RPMI7951 (cell line): ENCODE results near the gene SPATA33. TPM values are rescaled to one million over a fixed set of nuclear protein-coding genes. Genes with fewer than 3 reads are reported as not detected.
"Not testable (repeated sequence)": the region's sequence is repeated elsewhere in the genome, so short reads cannot be mapped to it uniquely, and the experiment has no call there.

Experiments
- DNase-seq: peaks from one replicate; pipeline ENCODE4 v3.0.0-alpha.2; 2012; ENCODE audit warnings: low read depth
- total RNA-seq: library from RNA; depleted of rRNA; stranded (reverse); fragments of >200 nt; shearing (Covaris generic); gene quantifications from 2 replicates; pipeline ENCODE4 v1.2.3, GENCODE V29; 2014

SPATA33 gene
- total RNA-seq, 1 experiment from 2014 or later: 5.5 TPM

- DNase-seq: no peak
These were observed 36.5 kb downstream of the SPATA33 start for GRCh38 chr16:89693931-89694783.

DNA sequence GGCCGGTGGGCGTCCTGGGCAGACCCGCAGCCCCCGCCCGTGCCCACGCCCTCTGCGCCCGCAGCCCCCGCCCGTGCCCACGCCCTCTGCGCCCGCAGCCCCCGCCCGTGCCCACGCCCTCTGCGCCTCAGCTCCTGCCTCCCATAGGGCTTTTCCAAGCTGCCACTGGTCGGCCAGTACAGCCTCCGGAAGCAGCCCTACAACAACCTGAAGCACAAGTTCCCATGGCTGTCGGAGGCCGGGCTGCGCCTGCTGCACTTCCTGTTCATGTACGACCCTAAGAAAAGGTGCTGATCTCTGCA is 37.1 kb downstream of the SPATA33 start:
- DNase-seq: not testable (repeated sequence)

GRCh38 chr16:89695086-89695874 is 37.6 kb downstream of the SPATA33 start:
- DNase-seq: no peak

- DNase-seq: no peak
These were observed 38.4 kb downstream of the SPATA33 start for GRCh38 chr16:89695875-89696669.

GRCh38 chr16:89696670-89697128 is 39.1 kb downstream of the SPATA33 start:
- DNase-seq: no peak

DNA sequence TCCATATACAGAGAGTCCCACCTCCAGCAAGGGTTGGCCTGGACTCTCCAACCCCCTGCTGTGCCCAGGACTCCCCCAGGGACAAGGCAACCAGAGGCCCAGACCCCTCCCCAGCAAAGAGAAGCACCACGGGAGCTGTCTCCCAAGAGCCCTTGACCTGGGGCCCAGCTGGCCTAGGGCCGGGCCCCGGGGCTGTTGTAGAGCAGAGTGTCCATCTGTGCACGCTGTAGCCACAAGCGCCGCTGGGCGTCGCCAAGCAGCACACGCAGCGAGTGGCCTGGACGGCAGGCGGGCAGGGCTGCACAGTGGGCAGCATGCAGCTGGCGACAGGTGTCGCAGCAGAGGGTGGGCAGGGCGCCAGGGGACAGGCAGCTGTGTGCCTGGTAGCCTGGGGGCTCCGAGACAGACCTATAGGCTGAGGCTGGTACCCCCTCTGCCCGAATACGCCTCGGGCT is 39.6 kb downstream of the SPATA33 start:
- no peak for DNase-seq

- no peak for DNase-seq
These were observed 40.1 kb downstream of the SPATA33 start for GRCh38 chr16:89697616-89698331.

- DNase-seq: not testable (repeated sequence)
These were observed 41.1 kb downstream of the SPATA33 start for GRCh38 chr16:89698717-89699116.

DNA sequence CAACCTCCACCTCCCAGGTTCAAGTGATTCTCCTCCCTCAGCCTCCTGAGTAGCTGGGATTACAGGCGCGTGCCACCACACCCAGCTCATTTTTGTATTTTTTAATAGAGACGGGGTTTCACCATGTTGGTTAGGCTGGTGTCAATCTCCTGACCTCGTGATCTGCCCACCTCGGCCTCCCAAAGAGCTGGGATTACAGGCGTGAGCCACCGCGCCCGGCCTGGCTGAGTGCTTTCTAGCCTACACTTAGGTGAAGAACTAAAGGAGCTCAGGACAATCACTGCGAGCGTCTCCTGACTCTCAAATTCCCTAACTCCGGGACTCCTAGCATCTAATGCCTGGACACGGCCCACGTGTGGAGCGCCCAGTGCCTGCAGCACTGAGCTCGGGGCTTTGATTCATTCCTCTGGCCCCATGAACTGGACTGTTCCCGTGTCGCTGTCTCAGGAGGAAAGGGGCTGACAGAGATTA is 42.0 kb downstream of the SPATA33 start:
- DNase-seq: not testable (repeated sequence)

- DNase-seq: peak; percentile 96
These were observed 42.5 kb downstream of the SPATA33 start for GRCh38 chr16:89700100-89700648.

- peak; percentile 37 for DNase-seq
These were observed 43.2 kb downstream of the SPATA33 start for GRCh38 chr16:89700649-89701424.

- peak; percentile 71 for DNase-seq
These were observed 44.1 kb downstream of the SPATA33 start, which contains the start of gene SPATA2L for GRCh38 chr16:89701425-89702406. Gene SPATA2L (minus strand): TSS chr16:89701705. CDS start chr16:89701232, 473 bp downstream.

GRCh38 chr16:89704281-89704680 is 46.6 kb downstream of the SPATA33 start:
- no peak for DNase-seq

DNA sequence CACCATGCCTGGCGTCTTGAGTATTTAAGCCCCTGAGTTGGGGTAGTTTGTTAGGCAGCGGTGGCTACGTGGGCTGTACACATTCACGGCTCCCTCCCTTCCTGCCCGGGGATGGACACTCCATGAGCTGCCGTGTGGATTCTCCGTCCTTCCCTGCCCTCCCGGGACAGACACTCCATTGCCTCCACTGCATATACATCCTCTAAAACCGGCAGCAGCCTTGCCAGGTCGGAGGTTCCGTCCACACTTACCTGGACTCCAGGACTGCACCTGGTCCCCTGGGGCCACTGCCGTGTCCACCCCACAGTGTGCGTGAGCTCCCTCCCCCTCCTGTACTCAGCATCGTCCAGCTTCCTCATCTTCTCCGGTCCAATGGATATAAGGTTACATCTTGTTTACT is 47.4 kb downstream of the SPATA33 start:
- DNase-seq: no peak

GRCh38 chr16:89706518-89707260 is 49.1 kb downstream of the SPATA33 start:
- no peak for DNase-seq

GRCh38 chr16:89707695-89708094 is 50.1 kb downstream of the SPATA33 start:
- DNase-seq: no peak

DNA sequence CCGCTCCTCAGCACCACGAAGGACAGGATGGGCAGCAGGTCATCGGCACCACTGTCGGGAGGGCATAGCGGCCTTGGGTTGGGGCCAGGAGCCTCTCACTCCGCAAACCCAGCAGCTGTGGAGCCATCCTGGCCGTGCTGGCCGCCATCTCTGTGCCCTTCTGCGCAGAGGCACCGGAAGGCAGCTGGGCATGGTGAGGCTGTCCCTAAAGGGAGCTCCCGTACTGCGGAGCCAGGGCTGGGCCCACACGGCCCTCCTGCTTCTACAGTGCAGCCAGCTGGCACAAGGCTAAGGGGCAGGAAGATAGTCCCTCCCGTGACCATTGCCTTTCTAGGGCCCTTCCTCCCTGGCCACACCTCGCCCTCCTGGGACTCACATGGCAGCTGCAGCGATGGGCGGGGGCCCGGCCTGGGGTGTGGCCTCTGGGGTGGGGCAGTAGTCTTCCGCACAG is 50.9 kb downstream of the SPATA33 start:
- no peak for DNase-seq

DNA sequence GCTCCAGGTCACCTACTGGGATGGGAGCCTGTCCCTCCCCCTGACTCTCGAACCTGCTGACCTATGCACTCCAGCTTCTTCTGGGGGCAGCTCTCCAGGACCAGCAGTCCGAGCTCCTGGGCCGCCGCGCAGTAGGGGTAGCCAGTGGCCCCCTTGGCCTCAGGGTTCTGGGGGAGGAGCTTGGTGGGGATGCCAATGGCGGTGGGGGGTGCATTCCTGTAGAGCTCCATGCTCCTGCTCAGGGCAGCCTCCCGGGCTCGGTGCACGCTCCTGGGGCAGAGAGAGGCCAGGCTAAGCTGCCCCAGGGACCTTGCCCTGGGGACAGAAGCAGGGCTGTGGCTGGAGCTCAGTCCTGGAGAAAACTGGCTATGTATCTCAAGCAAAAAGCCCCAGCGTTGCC is 51.5 kb downstream of the SPATA33 start:
- DNase-seq: no peak
